BLaER1 (cell line): ENCODE measurements around the gene TTLL8.
"Not testable (repeated sequence)": the region's sequence is repeated elsewhere in the genome, so short reads cannot be mapped to it uniquely, and the experiment has no call there.

Experiments
- H3K27ac ChIP-seq: shearing (Covaris generic); formaldehyde crosslinking; 2 replicates; pipeline ENCODE4 v1.8.1; 2022
- H3K27me3 ChIP-seq: shearing (Covaris generic); formaldehyde crosslinking; 2 replicates; pipeline ENCODE4 v1.8.1; 2022
- H3K36me3 ChIP-seq: shearing (Covaris generic); formaldehyde crosslinking; 2 replicates; pipeline ENCODE4 v1.8.1; 2022
- H3K4me1 ChIP-seq: shearing (Covaris generic); formaldehyde crosslinking; 2 replicates; pipeline ENCODE4 v1.8.1; 2022
- H3K4me2 ChIP-seq: shearing (Covaris generic); formaldehyde crosslinking; 2 replicates; pipeline ENCODE4 v1.8.1; 2022
- H3K4me3 ChIP-seq: shearing (Covaris generic); formaldehyde crosslinking; 2 replicates; pipeline ENCODE4 v1.8.1; 2022
- H3K9ac ChIP-seq: shearing (Covaris generic); formaldehyde crosslinking; 2 replicates; pipeline ENCODE4 v1.8.1; 2022
- H3K9me3 ChIP-seq: shearing (Covaris generic); formaldehyde crosslinking; 2 replicates; pipeline ENCODE4 v1.8.1; 2022
- H4K20me1 ChIP-seq: shearing (Covaris generic); formaldehyde crosslinking; 2 replicates; pipeline ENCODE4 v1.8.1; 2022
- Cebpa-rat ChIP-seq: shearing (Covaris generic); IDR thresholded peaks from 2 replicates; pipeline ENCODE4 v1.8.1; 2022

TTLL8 gene

GRCh38 chr22:49986325-49986724 lies 71.8 kb downstream of the TTLL8 start:
- H3K27me3 ChIP-seq, result no peaks in the 10 kb centered on the region
- no peaks in the 10 kb centered on the region for H3K4me1 ChIP-seq
- H3K9me3 ChIP-seq, result peaks cover 92% of the 10 kb centered on the region
- H4K20me1 ChIP-seq, result no peaks in the 10 kb centered on the region
- no peak overlapping the region for H3K27ac ChIP-seq
- no peak overlapping the region for H3K4me3 ChIP-seq
- H3K4me2 ChIP-seq, result no peak overlapping the region
- TF ChIP-seq Cebpa-rat, result no peak
- H3K36me3 ChIP-seq, result no peaks in the 10 kb centered on the region
- H3K9ac ChIP-seq, result no peak overlapping the region

DNA sequence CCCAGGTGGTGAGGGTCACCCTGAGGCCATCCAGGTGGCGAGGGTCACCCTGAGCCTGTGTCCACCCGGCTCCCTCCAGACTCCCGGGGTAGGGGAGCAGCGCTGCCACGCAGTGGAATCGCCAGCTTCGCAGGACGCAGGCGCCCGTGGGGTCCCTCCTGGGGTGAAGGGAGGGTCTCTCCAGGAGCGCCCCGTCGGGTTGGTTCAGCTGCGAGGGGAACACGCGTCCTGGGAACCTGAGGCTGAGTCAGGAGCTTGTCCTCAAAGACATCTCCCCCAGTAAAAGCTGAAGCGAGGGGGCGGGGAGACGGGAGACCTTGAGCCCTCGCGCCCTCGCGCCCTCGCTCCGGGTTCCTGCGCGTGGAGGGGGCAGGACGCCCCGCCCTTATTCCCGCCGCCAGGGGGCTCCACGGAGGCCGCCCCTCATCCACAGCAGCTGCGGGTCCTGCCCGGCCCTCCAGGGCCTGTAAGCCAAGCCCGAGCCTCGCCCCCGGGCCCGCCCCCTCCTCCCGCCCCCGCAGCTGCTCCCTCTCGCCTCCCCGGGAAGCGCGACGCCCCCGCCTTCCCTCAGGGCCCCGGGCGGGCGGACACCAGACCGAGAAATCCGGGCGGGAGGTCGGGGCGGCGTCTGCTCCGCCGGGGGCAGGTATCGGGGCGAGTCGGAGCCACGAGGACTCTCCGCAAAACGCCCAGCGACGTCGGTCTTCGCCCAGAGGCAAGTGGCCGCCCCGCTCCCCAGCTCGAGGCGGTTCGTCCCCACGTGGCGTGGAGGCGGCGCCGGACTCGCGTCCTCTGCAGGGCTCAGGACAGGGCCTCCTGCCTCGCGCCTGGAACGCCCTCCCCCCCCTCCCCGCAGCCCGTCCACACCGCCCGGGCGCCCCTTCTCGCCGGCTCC lies 74.7 kb downstream of the TTLL8 start:
- no peaks in the 10 kb centered on the region for H4K20me1 ChIP-seq
- H3K36me3 ChIP-seq, result no peaks in the 10 kb centered on the region
- peaks cover 86% of the 10 kb centered on the region for H3K9me3 ChIP-seq
- H3K4me1 ChIP-seq, result no peaks in the 10 kb centered on the region
- no peak overlapping the region for H3K27ac ChIP-seq
- H3K27me3 ChIP-seq, result no peaks in the 10 kb centered on the region
- no peak for TF ChIP-seq Cebpa-rat
- no peak overlapping the region for H3K4me3 ChIP-seq
- no peak overlapping the region for H3K4me2 ChIP-seq
- H3K9ac ChIP-seq, result no peak overlapping the region

GRCh38 chr22:49981799-49982198 lies 76.3 kb downstream of the TTLL8 start:
- not testable (repeated sequence) for H3K4me3 ChIP-seq, H3K4me1 ChIP-seq, H3K36me3 ChIP-seq, H3K4me2 ChIP-seq, H4K20me1 ChIP-seq, H3K27me3 ChIP-seq, H3K27ac ChIP-seq, H3K9ac ChIP-seq
- peaks cover 72% of the 10 kb centered on the region for H3K9me3 ChIP-seq

DNA sequence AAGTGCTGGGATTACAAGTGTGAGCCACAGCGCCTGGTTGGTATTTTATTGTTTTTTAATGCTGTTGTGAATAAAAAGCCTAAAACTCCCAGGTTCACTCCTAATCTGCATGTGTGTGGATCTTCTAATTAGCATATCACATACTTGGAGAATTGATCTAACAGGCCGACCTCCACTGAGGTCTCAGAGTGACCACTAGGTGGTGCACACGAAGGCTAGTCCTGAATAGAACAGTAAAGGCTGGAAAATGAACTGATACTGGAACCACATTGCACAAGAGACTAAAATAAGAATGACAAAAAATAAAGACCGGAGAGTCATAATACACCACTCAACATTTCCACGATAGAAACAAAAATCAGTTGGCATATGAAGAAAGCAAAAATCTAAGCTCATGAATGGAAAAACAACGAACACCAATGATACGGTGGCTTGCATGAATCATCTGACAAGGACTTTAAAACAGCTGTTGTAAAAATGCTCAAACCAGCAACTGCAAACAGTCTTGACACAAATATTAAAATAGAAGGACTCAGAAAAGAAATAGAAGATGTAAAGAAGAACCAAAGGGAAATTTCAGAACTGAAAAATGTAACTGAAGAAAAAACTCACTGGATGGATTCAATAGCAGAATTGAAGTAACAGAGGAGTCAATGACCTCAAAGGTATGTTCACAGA lies 78.4 kb downstream of the TTLL8 start:
- no peak overlapping the region for H3K4me3 ChIP-seq
- TF ChIP-seq Cebpa-rat, result no peak
- H3K4me2 ChIP-seq, result no peak overlapping the region
- no peak overlapping the region for H3K27ac ChIP-seq
- H3K9ac ChIP-seq, result no peak overlapping the region
- H3K9me3 ChIP-seq, result peaks cover 54% of the 10 kb centered on the region
- no peaks in the 10 kb centered on the region for H4K20me1 ChIP-seq
- H3K27me3 ChIP-seq, result no peaks in the 10 kb centered on the region
- peaks cover 18% of the 10 kb centered on the region for H3K4me1 ChIP-seq
- H3K36me3 ChIP-seq, result no peaks in the 10 kb centered on the region

- Histone ChIP-seq H3K4me1 (peaks cover 18% of the 10 kb centered on the region), H3K27me3 (peaks cover 2% of the 10 kb centered on the region; the same call in 1 of the 2 replicates), H3K4me3 (no peak overlapping the region), H3K36me3 (no peaks in the 10 kb centered on the region), H3K9me3 (peaks cover 35% of the 10 kb centered on the region), H3K9ac (no peak overlapping the region), H4K20me1 (no peaks in the 10 kb centered on the region), H3K4me2 (no peak overlapping the region), H3K27ac (no peak overlapping the region)
- no peak for TF ChIP-seq Cebpa-rat
Measured at GRCh38 chr22:49977578-49977977, 80.5 kb downstream of the TTLL8 start.

GRCh38 chr22:49976439-49977175 lies 81.5 kb downstream of the TTLL8 start:
- no peak overlapping the region for H3K27ac ChIP-seq
- peaks cover 24% of the 10 kb centered on the region for H3K4me1 ChIP-seq
- 0 out of 2 replicates have a peak, but pooled peaks cover 6% of the 10 kb centered on the region for H4K20me1 ChIP-seq
- no peak overlapping the region for H3K9ac ChIP-seq
- H3K4me3 ChIP-seq, result no peak overlapping the region
- no peak for TF ChIP-seq Cebpa-rat
- peaks cover 11% of the 10 kb centered on the region for H3K27me3 ChIP-seq
- H3K36me3 ChIP-seq, result no peaks in the 10 kb centered on the region
- H3K4me2 ChIP-seq, result peak overlapping the region; percentile 44
- H3K9me3 ChIP-seq, result peaks cover 25% of the 10 kb centered on the region

GRCh38 chr22:49975543-49976389 lies 82.3 kb downstream of the TTLL8 start:
- no peaks in the 10 kb centered on the region for H3K36me3 ChIP-seq
- no peak overlapping the region for H3K4me3 ChIP-seq
- H3K4me1 ChIP-seq, result peaks cover 33% of the 10 kb centered on the region
- 0 out of 2 replicates have a peak, but pooled peaks cover 10% of the 10 kb centered on the region for H4K20me1 ChIP-seq
- H3K27me3 ChIP-seq, result peaks cover 20% of the 10 kb centered on the region
- H3K27ac ChIP-seq, result no peak overlapping the region
- no peak overlapping the region for H3K9ac ChIP-seq
- peaks cover 17% of the 10 kb centered on the region for H3K9me3 ChIP-seq
- H3K4me2 ChIP-seq, result peak overlapping the region; percentile 44
- no peak for TF ChIP-seq Cebpa-rat

GRCh38 chr22:49973018-49973961 lies 84.8 kb downstream of the TTLL8 start:
- Histone ChIP-seq H4K20me1 (peaks cover 33% of the 10 kb centered on the region), H3K4me3 (no peak overlapping the region), H3K4me1 (peaks cover 43% of the 10 kb centered on the region), H3K27me3 (peaks cover 21% of the 10 kb centered on the region), H3K27ac (no peak overlapping the region), H3K9ac (no peak overlapping the region), H3K4me2 (no peak overlapping the region), H3K36me3 (no peaks in the 10 kb centered on the region), H3K9me3 (no peaks in the 10 kb centered on the region)
- TF ChIP-seq Cebpa-rat, result no peak
